Prostate gland (tissue), 2 donors: ENCODE measurements around the gene DNAJC1. TPM values are rescaled to one million over a fixed set of nuclear protein-coding genes. Genes with fewer than 3 reads are reported as not detected.
"Not testable (repeated sequence)": the region's sequence is repeated elsewhere in the genome, so short reads cannot be mapped to it uniquely, and the experiment has no call there.

Source experiments
- DNase-seq: peaks from one replicate; pipeline ENCODE4 v3.0.0-alpha.2; 2019; ENCODE audit warnings: low spot score
- H3K27ac ChIP-seq, 2 donors: fragments of 200-600 bp; sonication (generic); 2 replicates each; pipeline ENCODE4 v1.5.1; 2017 to 2019
- H3K27me3 ChIP-seq: fragments of 200-600 bp; sonication (generic); replicated peaks from 2 replicates; pipeline ENCODE4 v1.5.1; 2019; ENCODE audit not compliant: insufficient read depth
- H3K36me3 ChIP-seq, 2 donors: fragments of 200-600 bp; sonication (generic); 1 replicate in 1 of 2; 2 replicates in 1 of 2; pipeline versions ENCODE4 v1.5.1 to v1.8.1; 2017 to 2019
- H3K4me1 ChIP-seq: fragments of 200-600 bp; sonication (generic); replicated peaks from 2 replicates; pipeline ENCODE4 v1.5.1; 2019
- H3K4me3 ChIP-seq, 2 donors: fragments of 200-600 bp; sonication (generic); 2 replicates each; pipeline ENCODE4 v1.5.1; 2017 to 2019
- H3K9me3 ChIP-seq: fragments of 200-600 bp; sonication (generic); 2 replicates; pipeline ENCODE4 v1.5.1; 2017
- POLR2A ChIP-seq: fragments of 450-650 bp; IDR thresholded peaks from one replicate; pipeline ENCODE4 v1.6.1; 2016; ENCODE audit warnings: antibody characterized with exemption, mild to moderate bottlenecking
- POLR2AphosphoS5 ChIP-seq: sonication (generic); formaldehyde crosslinking; IDR thresholded peaks from one replicate; pipeline ENCODE4 v1.6.1; 2017; ENCODE audit warnings: antibody characterized with exemption
- WGBS: methylation state at CpG from one replicate; pipeline ENCODE4 v1.1.5; 2018; 5-methylcytosine and 5-hydroxymethylcytosine counted together
- intact Hi-C: fragments of 100-400 bp; cut with DNase I; formaldehyde crosslinking; loops from one replicate; pipeline ENCODE4 v1.14.2; 2022
- total RNA-seq, 2 donors: library from RNA; depleted of rRNA; stranded (reverse); fragments of >200 nt; gene quantifications; one replicate each; pipeline ENCODE4 v1.1.0, GENCODE V29; 2016
- TF ChIP-seq, protein P1 (sequence below), 4 experiments: fragments of 200-600 bp in 2 of 4; fragments of 450-650 bp in 2 of 4; sonication (generic) in 2 of 4; IDR thresholded peaks; 1 replicate in 3 of 4; 2 replicates in 1 of 4; pipeline ENCODE4 v1.5.1; 2016 to 2019; ENCODE audit warnings: antibody characterized with exemption in 4 of 4, mild to moderate bottlenecking in 2 of 4, moderate library complexity in 2 of 4

The DNAJC1 gene
- total RNA-seq, 2 donors from 2014 or later: 62.8 to 89.3 TPM

- no peak for TF ChIP-seq POLR2AphosphoS5
- TF ChIP-seq, protein P1, sequence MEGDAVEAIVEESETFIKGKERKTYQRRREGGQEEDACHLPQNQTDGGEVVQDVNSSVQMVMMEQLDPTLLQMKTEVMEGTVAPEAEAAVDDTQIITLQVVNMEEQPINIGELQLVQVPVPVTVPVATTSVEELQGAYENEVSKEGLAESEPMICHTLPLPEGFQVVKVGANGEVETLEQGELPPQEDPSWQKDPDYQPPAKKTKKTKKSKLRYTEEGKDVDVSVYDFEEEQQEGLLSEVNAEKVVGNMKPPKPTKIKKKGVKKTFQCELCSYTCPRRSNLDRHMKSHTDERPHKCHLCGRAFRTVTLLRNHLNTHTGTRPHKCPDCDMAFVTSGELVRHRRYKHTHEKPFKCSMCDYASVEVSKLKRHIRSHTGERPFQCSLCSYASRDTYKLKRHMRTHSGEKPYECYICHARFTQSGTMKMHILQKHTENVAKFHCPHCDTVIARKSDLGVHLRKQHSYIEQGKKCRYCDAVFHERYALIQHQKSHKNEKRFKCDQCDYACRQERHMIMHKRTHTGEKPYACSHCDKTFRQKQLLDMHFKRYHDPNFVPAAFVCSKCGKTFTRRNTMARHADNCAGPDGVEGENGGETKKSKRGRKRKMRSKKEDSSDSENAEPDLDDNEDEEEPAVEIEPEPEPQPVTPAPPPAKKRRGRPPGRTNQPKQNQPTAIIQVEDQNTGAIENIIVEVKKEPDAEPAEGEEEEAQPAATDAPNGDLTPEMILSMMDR (IDR thresholded peaks at IDR 0.05): no peak
- no peak for TF ChIP-seq POLR2A
- no peak overlapping the region for H3K27ac ChIP-seq
- 98% methylated on average over 2 of the region's 2 CpGs for WGBS
- H3K27me3 ChIP-seq: no peaks in the 10 kb centered on the region
- H3K4me1 ChIP-seq: no peaks in the 10 kb centered on the region
- intact Hi-C loops: no loop called here
- H3K4me3 ChIP-seq: no peak overlapping the region
- no peak for DNase-seq
- no peaks in the 10 kb centered on the region for H3K9me3 ChIP-seq
- no peaks in the 10 kb centered on the region for H3K36me3 ChIP-seq
Measured at GRCh38 chr10:21722209-21722608, 281.3 kb downstream of the DNAJC1 start.

DNA sequence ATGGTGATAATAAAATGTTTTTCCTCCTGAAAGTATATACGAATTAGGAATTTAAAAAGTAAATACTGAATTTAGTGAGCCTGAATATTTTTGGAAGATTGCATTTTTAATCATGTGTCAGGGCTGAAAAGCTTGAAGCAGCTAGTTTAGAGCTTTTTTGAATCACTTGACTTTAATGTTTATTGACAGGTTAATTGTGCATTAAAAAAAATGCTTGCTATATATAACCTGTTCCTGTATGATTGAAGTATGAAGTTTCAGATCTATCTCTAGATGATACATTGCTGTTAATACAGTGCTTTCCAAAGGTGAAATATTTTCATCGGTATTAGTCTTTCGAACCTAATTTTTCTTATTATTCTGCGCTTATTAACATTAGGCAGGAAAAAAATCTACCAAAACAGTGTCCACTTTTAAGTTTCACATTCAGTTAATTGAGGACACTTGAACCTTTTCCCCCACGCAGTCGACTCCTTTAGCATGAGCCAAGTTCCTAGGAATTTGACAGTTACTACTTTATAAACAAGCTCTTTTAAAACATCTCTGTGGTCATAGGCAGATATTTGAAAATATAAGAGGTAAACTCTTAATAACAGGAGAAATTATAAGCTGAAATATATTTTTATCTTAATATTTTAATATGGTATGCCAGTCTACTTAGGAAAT lies 282.4 kb downstream of the DNAJC1 start:
- H3K27ac ChIP-seq: no peak overlapping the region
- no peak for TF ChIP-seq POLR2A
- TF ChIP-seq, protein P1 (IDR thresholded peaks at IDR 0.05): no peak
- no peak for TF ChIP-seq POLR2AphosphoS5
- no peaks in the 10 kb centered on the region for H3K27me3 ChIP-seq
- DNase-seq: no peak
- H3K36me3 ChIP-seq: no peaks in the 10 kb centered on the region
- no peak overlapping the region for H3K4me3 ChIP-seq
- whole genome bisulfite sequencing: 65% methylated on average over 6 of the region's 6 CpGs
- H3K4me1 ChIP-seq: no peaks in the 10 kb centered on the region
- intact Hi-C loops: no loop called here
- H3K9me3 ChIP-seq: no peaks in the 10 kb centered on the region

DNA sequence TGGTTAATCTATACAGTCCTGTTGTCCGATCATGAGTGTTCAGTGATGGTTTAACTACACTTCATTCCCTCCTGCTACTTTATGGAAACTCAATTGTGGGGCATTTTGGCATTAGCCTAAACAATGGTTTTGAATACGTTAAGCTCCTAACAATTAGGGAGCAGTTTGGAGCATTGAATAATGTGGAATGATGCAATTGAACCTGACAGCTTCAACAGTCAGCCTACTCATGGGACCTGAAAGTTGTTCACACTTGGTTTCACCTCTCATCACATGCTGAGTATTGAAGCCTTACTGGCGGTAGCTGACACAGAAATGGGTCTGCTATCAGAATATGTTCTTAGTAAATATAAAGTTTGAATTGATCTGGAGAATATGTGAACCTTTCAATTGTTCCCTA lies 283.4 kb downstream of the DNAJC1 start:
- TF ChIP-seq POLR2AphosphoS5 (no peak), POLR2A (no peak)
- TF ChIP-seq, protein P1 (IDR thresholded peaks at IDR 0.05): no peak
- DNase-seq: no peak
- 88% methylated on average over 3 of the region's 3 CpGs for WGBS
- H3K4me3 ChIP-seq: no peak overlapping the region
- intact Hi-C loops: no loop called here
- H3K27ac ChIP-seq: no peak overlapping the region
- no peaks in the 10 kb centered on the region for H3K4me1 ChIP-seq
- no peaks in the 10 kb centered on the region for H3K9me3 ChIP-seq
- H3K27me3 ChIP-seq: no peaks in the 10 kb centered on the region
- no peaks in the 10 kb centered on the region for H3K36me3 ChIP-seq

- Histone ChIP-seq H3K4me1 (no peaks in the 10 kb centered on the region), H3K4me3 (no peak overlapping the region), H3K27ac (no peak overlapping the region), H3K36me3 (no peaks in the 10 kb centered on the region), H3K9me3 (no peaks in the 10 kb centered on the region), H3K27me3 (no peaks in the 10 kb centered on the region)
- DNase-seq: no peak
- intact Hi-C loops: no loop called here
- TF ChIP-seq POLR2AphosphoS5: no peak
- TF ChIP-seq, protein P1 (IDR thresholded peaks at IDR 0.05): no peak
- no peak for TF ChIP-seq POLR2A
- WGBS: 54% methylated on average over 1 of the region's 1 CpG
Measured at GRCh38 chr10:21719502-21719901, 284.0 kb downstream of the DNAJC1 start.

- H3K36me3 ChIP-seq, H3K4me3 ChIP-seq, H3K9me3 ChIP-seq, H3K4me1 ChIP-seq, H3K27ac ChIP-seq, H3K27me3 ChIP-seq, DNase-seq, intact Hi-C loops: not testable (repeated sequence)
- WGBS: 97% methylated on average over 3 of the region's 3 CpGs
Measured at GRCh38 chr10:21717437-21718054, 286.0 kb downstream of the DNAJC1 start.
